GM06990 (cell line): ENCODE data around the gene KIF13A.

ENCODE experiments used
- DNase-seq: peaks from one replicate; pipeline ENCODE4 v3.0.0-alpha.2; 2011; ENCODE audit not compliant: insufficient read length; ENCODE audit errors: extremely low read depth
- H3K27me3 ChIP-seq: replicated peaks from 2 replicates; pipeline ENCODE4 v1.6.0; 2011; ENCODE audit warnings: low read length; ENCODE audit not compliant: control insufficient read depth, insufficient read depth
- H3K36me3 ChIP-seq: 2 replicates; pipeline ENCODE4 v1.5.1; 2011; ENCODE audit warnings: low read length; ENCODE audit not compliant: control insufficient read depth, insufficient read depth
- H3K4me3 ChIP-seq: replicated peaks from 2 replicates; pipeline ENCODE4 v1.5.1; 2011; ENCODE audit warnings: low read depth, mild to moderate bottlenecking, control low read depth, low read length
- TF ChIP-seq, protein P1 (sequence below): IDR thresholded peaks from 2 replicates; pipeline ENCODE4 v1.5.1; 2011; ENCODE audit warnings: low read length, control low read depth, mild to moderate bottlenecking, inconsistent platforms; ENCODE audit not compliant: insufficient read depth, poor library complexity, severe bottlenecking

Gene KIF13A

DNA sequence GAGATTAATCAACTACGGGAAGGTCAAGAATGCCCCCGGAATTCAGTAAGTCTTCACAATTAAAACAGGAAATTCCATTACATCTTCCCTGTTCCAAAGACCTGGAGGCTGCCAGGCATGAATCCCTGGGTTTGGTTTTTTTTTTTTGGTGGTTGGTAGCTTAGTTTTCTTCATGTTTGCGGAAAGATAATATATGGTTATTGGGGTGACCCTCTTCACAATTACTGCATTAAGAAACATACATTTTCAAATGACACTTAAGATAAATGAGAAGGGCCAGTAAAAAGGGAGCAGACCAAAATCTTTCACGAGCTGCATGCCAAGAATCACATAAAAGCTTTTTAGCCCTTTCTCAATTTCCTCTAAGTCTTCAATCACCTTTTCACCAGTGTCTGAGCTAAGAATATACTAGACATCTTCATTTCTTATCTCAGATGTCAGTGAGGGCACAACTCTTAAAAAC lies 64.0 kb downstream of the KIF13A start:
- TF ChIP-seq, protein P1, sequence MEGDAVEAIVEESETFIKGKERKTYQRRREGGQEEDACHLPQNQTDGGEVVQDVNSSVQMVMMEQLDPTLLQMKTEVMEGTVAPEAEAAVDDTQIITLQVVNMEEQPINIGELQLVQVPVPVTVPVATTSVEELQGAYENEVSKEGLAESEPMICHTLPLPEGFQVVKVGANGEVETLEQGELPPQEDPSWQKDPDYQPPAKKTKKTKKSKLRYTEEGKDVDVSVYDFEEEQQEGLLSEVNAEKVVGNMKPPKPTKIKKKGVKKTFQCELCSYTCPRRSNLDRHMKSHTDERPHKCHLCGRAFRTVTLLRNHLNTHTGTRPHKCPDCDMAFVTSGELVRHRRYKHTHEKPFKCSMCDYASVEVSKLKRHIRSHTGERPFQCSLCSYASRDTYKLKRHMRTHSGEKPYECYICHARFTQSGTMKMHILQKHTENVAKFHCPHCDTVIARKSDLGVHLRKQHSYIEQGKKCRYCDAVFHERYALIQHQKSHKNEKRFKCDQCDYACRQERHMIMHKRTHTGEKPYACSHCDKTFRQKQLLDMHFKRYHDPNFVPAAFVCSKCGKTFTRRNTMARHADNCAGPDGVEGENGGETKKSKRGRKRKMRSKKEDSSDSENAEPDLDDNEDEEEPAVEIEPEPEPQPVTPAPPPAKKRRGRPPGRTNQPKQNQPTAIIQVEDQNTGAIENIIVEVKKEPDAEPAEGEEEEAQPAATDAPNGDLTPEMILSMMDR = no peak
- H3K27me3 ChIP-seq = no peaks in the 10 kb centered on the region
- no peak overlapping the region for H3K4me3 ChIP-seq
- DNase-seq = no peak
- H3K36me3 ChIP-seq = no peaks in the 10 kb centered on the region

DNA sequence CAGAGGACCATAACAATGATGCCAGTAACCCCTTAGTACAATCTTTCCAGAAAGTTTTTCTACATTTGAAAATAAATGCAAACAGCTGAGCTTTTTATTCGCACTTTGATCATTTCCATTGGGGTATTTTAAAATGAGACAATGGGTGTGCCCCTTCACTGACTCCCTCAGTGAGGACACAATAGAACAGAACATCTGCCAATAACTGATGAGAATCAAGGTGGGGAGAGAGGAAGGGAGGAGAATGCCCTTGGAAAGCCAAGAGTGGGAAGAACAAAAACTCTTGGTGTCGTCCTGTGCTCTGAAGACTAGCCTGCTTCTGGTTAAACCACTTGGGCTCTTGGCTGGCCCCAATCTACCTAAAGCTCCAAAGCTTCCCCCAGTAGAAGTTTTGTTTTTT lies 66.0 kb downstream of the KIF13A start:
- DNase-seq = no peak
- TF ChIP-seq, protein P1 = no peak
- Histone ChIP-seq H3K36me3 (no peaks in the 10 kb centered on the region), H3K4me3 (no peak overlapping the region), H3K27me3 (no peaks in the 10 kb centered on the region)

DNA sequence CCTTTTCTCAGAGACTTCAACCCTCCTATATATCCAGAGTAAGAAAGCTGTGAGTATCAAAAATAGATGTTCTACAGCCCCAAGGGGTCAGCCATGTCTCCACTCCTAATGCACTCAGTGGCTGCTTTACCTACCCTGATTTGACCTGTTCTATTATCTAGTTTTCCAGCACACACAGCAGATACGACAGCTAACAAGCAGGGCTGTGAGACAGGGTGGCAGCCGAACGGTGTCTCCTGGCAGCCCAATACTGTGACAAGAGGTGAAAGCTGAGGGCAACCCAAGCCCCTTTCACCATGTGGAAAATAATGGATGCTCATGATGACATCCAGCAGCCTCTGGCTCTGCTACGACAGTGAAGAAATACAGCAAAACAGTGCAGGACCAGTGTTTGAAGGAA lies 67.9 kb downstream of the KIF13A start:
- DNase-seq = no peak
- Histone ChIP-seq H3K27me3 (no peaks in the 10 kb centered on the region), H3K36me3 (no peaks in the 10 kb centered on the region), H3K4me3 (no peak overlapping the region)
- TF ChIP-seq, protein P1 = no peak

DNA sequence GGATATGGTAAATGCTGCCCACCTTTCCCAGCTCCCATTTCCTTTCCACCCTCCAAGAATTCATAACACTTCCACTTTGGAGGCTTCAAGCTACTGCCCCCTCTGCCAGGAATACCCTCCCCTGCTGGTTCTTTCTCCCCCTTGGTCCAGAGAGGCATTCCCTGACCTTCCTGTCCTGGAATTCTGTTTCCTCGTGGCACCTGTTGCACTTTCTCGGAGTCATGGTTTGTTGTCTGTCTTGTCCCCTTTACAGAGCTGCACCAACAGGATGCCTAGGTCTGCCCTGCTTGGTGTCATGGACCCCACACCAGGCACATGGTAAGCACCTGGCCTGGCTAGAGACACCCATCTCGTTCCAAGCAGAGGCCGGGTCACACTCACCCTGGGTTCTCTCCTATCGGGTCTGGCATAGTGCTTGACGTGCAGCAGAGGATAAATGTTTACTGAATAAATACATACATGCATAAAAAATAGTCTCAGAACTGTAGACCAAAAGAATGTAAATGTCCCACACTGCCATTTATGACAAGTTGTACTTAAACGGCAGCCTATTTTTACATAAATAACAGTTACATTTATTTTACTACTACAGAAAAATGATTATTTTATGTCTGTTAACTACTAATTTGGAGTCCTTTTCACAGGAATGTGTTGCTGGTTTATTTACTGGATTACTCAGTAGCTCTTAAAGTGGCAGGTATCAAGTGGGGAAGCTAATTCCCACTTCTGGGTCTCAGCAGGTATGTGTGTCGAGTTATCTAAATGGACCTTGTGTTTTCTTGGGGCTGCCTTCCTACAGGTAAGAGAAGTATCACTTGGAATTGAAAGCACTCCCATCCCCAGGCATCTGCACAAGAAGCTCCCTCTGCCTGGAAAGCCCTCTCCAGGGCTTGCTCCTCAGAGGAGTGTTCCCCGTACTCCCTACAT lies 69.3 kb downstream of the KIF13A start:
- no peak overlapping the region for H3K4me3 ChIP-seq
- no peak for DNase-seq
- TF ChIP-seq, protein P1 = no peak
- no peaks in the 10 kb centered on the region for H3K27me3 ChIP-seq
- H3K36me3 ChIP-seq = no peaks in the 10 kb centered on the region

DNA sequence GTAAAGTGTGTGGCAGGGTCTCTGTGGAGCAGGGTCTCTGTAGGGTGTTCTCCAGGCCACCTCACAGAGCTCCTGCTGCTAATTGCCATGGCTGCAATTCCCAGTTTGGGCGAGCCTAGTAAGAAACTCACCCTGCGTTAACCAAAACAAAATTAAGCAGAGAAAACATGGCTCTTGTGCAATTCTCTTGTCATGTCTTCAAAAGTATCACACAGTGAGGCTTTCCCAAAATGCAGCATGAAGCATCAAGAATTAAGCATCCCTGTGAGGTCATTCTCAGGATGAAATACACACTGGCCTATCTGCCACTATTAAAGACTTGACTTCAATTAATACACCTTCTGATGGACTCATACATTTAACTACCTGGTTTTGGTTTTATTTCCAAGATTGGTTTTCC lies 72.8 kb downstream of the KIF13A start:
- Histone ChIP-seq H3K36me3 (no peaks in the 10 kb centered on the region), H3K4me3 (no peak overlapping the region), H3K27me3 (no peaks in the 10 kb centered on the region)
- TF ChIP-seq, protein P1 = no peak
- DNase-seq = no peak
